Activated naive CD4-positive, alpha-beta T cell treated with anti-CD3 and anti-CD28 coated beads, Interleukin-2, amount 10 ng/mL, durations not matched to agents 7 days and 5 days (primary cell): Measurements from ENCODE around the gene ADCY10.
A peak's percentile ranks its signal among the peaks of the same experiment; 100 is the strongest.

Source experiments
- CTCF ChIA-PET: fragments of 350-600 bp; sonication (Branson Sonifier 250); formaldehyde crosslinking; loops from one replicate; lab custom pipeline; 2021; ENCODE audit warnings: antibody characterized with exemption; lab: Charles Lee
- DNase-seq: peaks from one replicate; pipeline ENCODE4 v3.0.0-alpha.2; 2020
- H3K27ac Mint-ChIP-seq: one replicate; pipeline ENCODE4 v1.8.0; 2021; ENCODE audit warnings: mild to moderate bottlenecking, moderate library complexity, mixed read lengths
- H3K27me3 Mint-ChIP-seq: one replicate; pipeline ENCODE4 v1.8.0; 2021; ENCODE audit warnings: mild to moderate bottlenecking, mixed read lengths
- H3K36me3 Mint-ChIP-seq: one replicate; pipeline ENCODE4 v1.8.0; 2021; ENCODE audit warnings: mixed read lengths
- H3K4me1 Mint-ChIP-seq: one replicate; pipeline ENCODE4 v1.8.0; 2021; ENCODE audit warnings: mixed read lengths
- H3K4me3 Mint-ChIP-seq: one replicate; pipeline ENCODE4 v1.8.0; 2021; ENCODE audit warnings: mild to moderate bottlenecking, moderate library complexity, mixed read lengths
- H3K9me3 Mint-ChIP-seq: one replicate; pipeline ENCODE4 v1.8.0; 2021; ENCODE audit warnings: mixed read lengths

The ADCY10 gene

GRCh38 chr1:167772436-167772835, 141.5 kb downstream of the ADCY10 start:
- Mint-ChIP-seq H3K27me3 (no peaks in the 10 kb centered on the region), H3K36me3 (peaks cover 37% of the 10 kb centered on the region)

GRCh38 chr1:167770127-167770526, 143.8 kb downstream of the ADCY10 start:
- Mint-ChIP-seq H3K4me3 (no peak overlapping the region), H3K36me3 (peaks cover 32% of the 10 kb centered on the region), H3K27ac (no peak overlapping the region), H3K9me3 (no peaks in the 10 kb centered on the region), H3K4me1 (peaks cover 7% of the 10 kb centered on the region), H3K27me3 (no peaks in the 10 kb centered on the region)
- DNase-seq, result no peak
- CTCF ChIA-PET, result interaction anchor here (0.9 kb wide), 1 partner anchor 46 kb away, joined by 3 read pairs; no protein-coding TSS in a partner anchor

More at GRCh38 chr1:167772436-167772835, 141.5 kb downstream of the ADCY10 start:
- CTCF ChIA-PET, result no interaction called here
- Mint-ChIP-seq H3K4me3 (no peak overlapping the region), H3K27ac (no peak overlapping the region), H3K4me1 (peaks cover 17% of the 10 kb centered on the region), H3K9me3 (no peaks in the 10 kb centered on the region)
- no peak for DNase-seq

DNA sequence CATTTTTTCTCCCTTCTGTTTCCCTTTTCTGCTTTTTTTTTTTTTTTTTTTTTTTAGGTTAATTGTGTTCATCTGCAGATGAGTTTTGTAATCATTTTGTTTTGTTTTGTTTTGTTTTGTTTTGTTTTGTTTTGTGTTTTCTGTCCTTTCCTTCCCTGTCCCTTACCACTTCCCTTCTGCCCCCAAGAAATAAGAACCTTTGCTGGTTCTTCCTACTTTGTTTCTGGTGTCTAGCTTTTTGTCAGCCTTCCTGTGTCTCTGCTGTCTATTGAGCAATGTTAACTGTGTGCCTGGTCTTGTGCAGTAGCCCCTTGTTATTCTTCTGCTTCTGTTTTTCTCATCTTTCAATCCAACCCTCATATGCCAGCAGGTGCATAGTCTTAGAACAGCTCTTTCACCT, 146.2 kb downstream of the ADCY10 start:
- Mint-ChIP-seq H3K27me3 (no peaks in the 10 kb centered on the region), H3K27ac (peak overlapping the region; percentile 6), H3K36me3 (peaks cover 30% of the 10 kb centered on the region), H3K4me1 (peaks cover 8% of the 10 kb centered on the region), H3K4me3 (no peak overlapping the region), H3K9me3 (no peaks in the 10 kb centered on the region)
- DNase-seq, result no peak
- CTCF ChIA-PET, result interaction anchor here (0.6 kb wide), 1 partner anchor 118 kb away, joined by 3 read pairs; no protein-coding TSS in a partner anchor

- Mint-ChIP-seq H3K4me3 (no peak overlapping the region), H3K4me1 (peaks cover 20% of the 10 kb centered on the region), H3K9me3 (no peaks in the 10 kb centered on the region), H3K27me3 (no peaks in the 10 kb centered on the region), H3K27ac (no peak overlapping the region), H3K36me3 (peaks cover 24% of the 10 kb centered on the region)
- no peak for DNase-seq
- CTCF ChIA-PET, result no interaction called here
These were observed 147.4 kb downstream of the ADCY10 start for GRCh38 chr1:167766538-167766937.

DNA sequence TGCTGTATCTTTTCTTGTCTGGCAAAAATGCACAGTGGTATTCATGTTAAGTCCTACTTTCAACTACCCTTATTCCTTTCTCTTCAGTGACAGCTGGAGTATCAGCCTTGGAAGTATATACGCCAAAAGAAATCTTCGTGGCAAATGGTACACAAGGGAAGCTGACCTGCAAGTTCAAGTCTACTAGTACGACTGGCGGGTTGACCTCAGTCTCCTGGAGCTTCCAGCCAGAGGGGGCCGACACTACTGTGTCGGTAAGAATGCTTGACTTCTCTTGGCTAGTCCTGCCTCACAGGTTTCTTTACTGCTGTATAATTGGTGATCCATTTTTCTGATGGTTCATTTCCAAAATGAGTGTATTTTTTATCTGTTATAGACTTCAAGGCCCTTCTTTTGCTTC, 148.4 kb downstream of the ADCY10 start:
- Mint-ChIP-seq H3K27ac (no peak overlapping the region), H3K27me3 (no peaks in the 10 kb centered on the region), H3K9me3 (no peaks in the 10 kb centered on the region), H3K36me3 (peaks cover 21% of the 10 kb centered on the region), H3K4me1 (peaks cover 31% of the 10 kb centered on the region), H3K4me3 (no peak overlapping the region)
- no peak for DNase-seq
- CTCF ChIA-PET, result no interaction called here

DNA sequence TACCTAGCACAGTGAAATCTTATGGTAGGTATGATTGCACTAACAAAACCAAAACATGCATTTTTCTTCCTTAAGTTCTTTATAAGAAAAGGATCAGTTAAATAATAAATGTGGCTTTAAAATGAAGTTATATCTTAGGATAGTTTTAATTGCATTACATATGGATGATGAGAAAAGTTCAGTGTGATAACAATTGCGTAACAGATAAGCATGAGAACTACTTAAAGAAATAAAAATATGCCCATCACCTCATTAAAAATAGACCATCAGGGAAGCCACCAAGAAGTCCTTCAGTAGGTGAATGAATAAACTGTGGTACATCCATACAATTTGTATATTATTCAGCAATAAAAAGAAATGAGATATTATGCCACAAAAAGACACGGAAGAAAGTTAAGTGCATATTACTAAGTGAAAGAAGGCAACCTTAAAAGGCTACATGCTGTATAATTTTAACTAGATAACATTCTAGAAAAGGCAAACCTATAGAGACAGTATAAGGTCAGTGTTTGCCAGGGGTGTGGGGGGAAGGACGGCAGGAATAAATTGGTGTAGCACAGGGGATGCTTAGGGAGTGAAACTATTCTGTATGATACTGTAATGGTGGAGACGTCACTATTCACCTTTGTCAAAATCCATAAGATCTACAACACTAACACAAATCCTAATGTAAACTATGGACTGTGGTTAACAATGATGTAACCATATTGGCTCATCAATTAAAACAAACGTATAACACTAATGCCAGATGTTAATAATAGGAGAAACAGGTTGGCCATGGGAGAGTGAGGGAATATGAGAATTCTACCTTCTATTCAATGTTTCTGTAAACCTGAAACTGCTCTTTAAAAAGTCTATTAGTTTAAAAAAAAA, 149.2 kb downstream of the ADCY10 start:
- H3K27ac Mint-ChIP-seq, result no peak overlapping the region
- no peaks in the 10 kb centered on the region for H3K9me3 Mint-ChIP-seq
- peaks cover 34% of the 10 kb centered on the region for H3K4me1 Mint-ChIP-seq
- H3K36me3 Mint-ChIP-seq, result peaks cover 17% of the 10 kb centered on the region
- no peaks in the 10 kb centered on the region for H3K27me3 Mint-ChIP-seq
- CTCF ChIA-PET, result no interaction called here
- H3K4me3 Mint-ChIP-seq, result no peak overlapping the region
- DNase-seq, result no peak

- CTCF ChIA-PET, result interaction anchor here (0.7 kb wide), 1 partner anchor 11 kb away, joined by 3 read pairs; no protein-coding TSS in a partner anchor
- Mint-ChIP-seq H3K27ac (no peak overlapping the region), H3K36me3 (peaks cover 15% of the 10 kb centered on the region), H3K27me3 (no peaks in the 10 kb centered on the region), H3K9me3 (no peaks in the 10 kb centered on the region), H3K4me1 (peaks cover 35% of the 10 kb centered on the region), H3K4me3 (no peak overlapping the region)
- DNase-seq, result no peak
These were observed 150.3 kb downstream of the ADCY10 start for GRCh38 chr1:167763525-167764220.

DNA sequence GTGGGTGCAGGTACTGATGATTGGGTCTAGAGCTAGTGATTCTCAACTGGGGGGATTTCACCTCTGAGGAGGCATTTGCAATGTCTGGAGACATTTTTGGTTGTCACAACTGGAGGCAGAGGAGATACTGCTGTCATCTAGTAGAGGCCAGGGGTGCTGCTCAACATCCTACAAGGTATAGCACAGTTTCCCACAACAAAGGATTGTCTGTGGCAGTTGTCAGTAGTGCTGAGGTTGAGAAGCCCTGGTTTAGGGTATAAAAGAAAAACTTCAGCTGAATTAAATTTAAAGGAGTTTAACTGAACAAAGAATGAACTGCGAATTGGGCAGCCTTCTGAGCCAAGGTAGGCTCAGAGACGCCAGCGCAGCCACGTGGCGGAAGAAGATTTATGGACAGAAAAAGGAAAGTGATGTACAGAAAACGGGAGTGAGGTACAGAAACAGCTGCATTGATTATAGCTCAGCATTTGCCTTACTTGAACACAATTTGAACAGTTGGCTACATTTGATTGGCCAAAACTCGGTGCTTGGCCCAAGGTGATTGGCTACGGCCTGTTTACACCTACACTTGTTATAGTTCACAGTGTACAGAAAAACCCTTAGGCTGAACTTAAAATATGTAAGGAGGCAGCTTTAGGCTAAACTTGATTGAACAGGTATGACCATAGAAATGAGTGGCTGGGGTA, 151.7 kb downstream of the ADCY10 start:
- Mint-ChIP-seq H3K9me3 (no peaks in the 10 kb centered on the region), H3K36me3 (peaks cover 7% of the 10 kb centered on the region), H3K27me3 (no peaks in the 10 kb centered on the region), H3K4me3 (no peak overlapping the region), H3K4me1 (peaks cover 36% of the 10 kb centered on the region), H3K27ac (peak overlapping the region; percentile 53)
- CTCF ChIA-PET, result interaction anchor here (0.6 to 1.8 kb wide), 6 partner anchors 9 to 49 kb away, joined by 3 to 6 read pairs (median 4); no protein-coding TSS in a partner anchor
- peak; percentile 62 for DNase-seq

DNA sequence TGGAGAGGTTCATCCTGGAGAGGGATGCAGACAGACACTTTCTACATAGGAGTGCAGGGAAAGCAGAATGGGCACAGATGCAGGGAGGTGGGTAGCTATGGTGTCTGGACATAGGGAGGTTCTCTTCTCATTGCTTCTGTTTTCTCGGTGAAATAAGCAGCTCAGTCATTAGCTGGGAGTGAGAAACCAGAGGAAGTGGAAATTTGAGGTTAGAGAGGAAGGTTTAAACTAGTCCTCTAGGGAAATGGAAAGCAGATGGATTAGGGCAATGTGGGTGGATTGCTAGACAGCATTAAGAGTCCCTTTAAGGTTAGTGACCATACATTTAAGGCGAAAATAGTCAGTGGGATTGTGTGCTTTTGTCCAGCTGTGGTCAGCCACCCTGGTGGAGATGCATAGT, 152.5 kb downstream of the ADCY10 start:
- H3K27me3 Mint-ChIP-seq, result no peaks in the 10 kb centered on the region
- peaks cover 39% of the 10 kb centered on the region for H3K4me1 Mint-ChIP-seq
- peak overlapping the region; percentile 53 for H3K27ac Mint-ChIP-seq
- H3K36me3 Mint-ChIP-seq, result peaks cover 4% of the 10 kb centered on the region
- H3K9me3 Mint-ChIP-seq, result no peaks in the 10 kb centered on the region
- H3K4me3 Mint-ChIP-seq, result no peak overlapping the region
- DNase-seq, result no peak
- CTCF ChIA-PET, result interaction anchor here (0.9 to 1.8 kb wide), 4 partner anchors 36 to 48 kb away, joined by 3 to 6 read pairs (median 3); no protein-coding TSS in a partner anchor
